NCI-H1436 treated with DMSO at 0.1 percent for 48 hours (cell line): ENCODE results near the gene TMEM221.

Experiments
- DNase-seq: peaks from one replicate; lab custom pipeline; 2025; lab: John Stamatoyannopoulos, UW

Gene TMEM221

GRCh38 chr19:17441241-17442021 lies 7.0 kb downstream of the TMEM221 start:
- no peak for DNase-seq

DNA sequence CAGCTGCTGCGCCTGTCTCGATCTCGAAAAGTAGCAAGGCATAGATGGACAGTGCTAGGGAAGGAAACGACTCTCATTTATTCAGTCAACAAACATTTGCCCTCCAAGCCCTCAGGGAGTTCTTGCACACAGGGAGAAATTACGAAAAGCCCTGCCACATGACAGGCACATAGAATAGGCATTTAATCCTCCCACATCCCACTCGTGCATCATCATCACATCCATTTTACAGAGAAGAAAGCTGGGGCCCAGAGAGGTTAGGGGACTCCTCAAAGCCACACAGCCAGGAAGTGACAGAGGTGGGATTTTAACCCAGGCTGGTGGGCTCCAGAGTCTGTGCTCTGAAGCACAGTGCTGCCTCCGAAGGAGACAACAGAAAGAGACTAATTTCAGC lies 11.6 kb downstream of the TMEM221 start:
- no peak for DNase-seq

- no peak for DNase-seq
These were observed 12.2 kb downstream of the TMEM221 start for GRCh38 chr19:17436094-17436873.

GRCh38 chr19:17435218-17435617 lies 13.2 kb downstream of the TMEM221 start:
- no peak for DNase-seq

DNA sequence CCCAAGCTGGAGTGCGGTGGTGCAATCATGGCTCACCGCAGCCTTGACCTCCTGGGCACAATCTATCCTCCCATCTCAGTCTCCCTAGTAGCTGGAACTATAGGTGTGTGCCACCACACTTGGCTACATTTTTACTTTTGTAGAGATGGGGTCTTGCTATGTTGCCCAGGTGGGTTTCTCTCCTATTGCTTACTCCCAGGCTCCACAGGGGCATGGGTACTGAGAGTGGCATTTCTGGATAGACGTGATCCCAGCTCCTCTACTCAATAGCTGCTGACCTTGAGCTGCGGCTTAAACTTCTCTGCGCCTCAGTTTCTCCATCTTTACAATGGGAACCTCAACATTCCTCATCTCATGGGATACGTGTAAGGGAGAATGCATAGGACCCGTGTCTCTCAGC lies 17.1 kb downstream of the TMEM221 start:
- no peak for DNase-seq

- no peak for DNase-seq
These were observed 18.8 kb downstream of the TMEM221 start for GRCh38 chr19:17429641-17430113.

GRCh38 chr19:17424743-17425365 lies 23.6 kb downstream of the TMEM221 start:
- DNase-seq = no peak

DNA sequence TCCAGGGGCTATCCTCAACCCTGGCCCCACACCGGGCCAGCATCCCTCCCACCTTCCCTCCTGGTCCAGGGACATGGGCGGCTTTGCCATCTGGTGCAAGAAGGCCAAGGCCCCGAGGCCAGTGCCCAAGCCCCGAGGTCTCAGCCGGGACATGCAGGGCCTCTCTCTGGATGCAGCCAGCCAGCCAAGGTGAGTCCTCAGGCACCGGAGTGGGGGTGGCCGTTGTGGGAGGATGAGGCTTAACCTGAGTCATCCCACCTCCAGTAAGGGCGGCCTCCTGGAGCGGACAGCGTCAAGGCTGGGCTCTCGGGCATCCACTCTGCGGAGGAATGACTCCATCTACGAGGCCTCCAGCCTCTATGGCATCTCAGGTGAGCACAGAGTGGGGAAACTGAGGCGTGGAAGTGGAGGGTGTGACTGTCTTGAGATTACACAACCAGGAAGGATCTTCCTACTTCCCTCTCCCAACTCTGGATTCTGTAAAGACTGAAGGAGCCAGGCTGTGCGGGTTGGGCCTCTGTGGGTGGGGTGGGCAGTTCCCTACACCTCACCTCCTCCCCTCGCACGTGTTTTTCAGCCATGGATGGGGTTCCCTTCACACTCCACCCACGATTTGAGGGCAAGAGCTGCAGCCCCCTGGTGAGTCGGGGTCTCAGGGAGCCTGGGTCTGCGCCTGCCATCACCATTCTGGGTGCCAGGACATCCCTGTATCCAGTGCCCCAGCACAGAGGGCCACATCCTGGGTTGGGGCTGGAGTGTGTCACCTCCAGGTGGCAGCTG lies 24.8 kb downstream of the TMEM221 start:
- DNase-seq = no peak

- no peak for DNase-seq
These were observed 26.5 kb downstream of the TMEM221 start for GRCh38 chr19:17421942-17422341.

DNA sequence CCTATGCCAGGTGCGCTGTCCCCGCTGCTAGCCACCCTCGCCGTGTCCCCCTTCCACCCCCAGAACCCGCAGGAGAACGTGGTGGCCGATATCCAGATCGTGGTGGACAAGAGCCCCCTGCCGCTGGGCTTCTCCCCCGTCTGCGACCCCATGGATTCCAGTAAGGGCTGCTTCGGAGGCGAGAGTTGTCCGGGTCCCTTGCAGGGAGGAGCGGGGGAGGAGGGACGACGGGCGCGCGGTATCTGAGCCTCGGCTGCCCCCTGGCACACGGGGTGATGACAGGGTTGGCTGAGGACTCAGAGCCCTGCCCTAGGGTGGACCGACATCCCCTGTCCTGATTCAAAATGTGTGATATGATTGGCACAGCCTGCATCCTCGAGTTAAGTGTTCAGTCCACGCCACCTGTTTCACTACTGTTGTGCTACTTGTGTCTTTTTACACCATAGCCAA lies 28.0 kb downstream of the TMEM221 start:
- no peak for DNase-seq

- DNase-seq = peak; percentile 86
These were observed 28.6 kb downstream of the TMEM221 start, which contains the start of gene MVB12A for GRCh38 chr19:17419621-17420474. TSS of gene MVB12A (plus strand) at chr19:17420047. CDS start at chr19:17420136, 89 bp downstream.

- DNase-seq = no peak
These were observed 29.3 kb downstream of the TMEM221 start for GRCh38 chr19:17419154-17419620.

- no peak for DNase-seq
These were observed 29.8 kb downstream of the TMEM221 start for GRCh38 chr19:17418710-17419109.

DNA sequence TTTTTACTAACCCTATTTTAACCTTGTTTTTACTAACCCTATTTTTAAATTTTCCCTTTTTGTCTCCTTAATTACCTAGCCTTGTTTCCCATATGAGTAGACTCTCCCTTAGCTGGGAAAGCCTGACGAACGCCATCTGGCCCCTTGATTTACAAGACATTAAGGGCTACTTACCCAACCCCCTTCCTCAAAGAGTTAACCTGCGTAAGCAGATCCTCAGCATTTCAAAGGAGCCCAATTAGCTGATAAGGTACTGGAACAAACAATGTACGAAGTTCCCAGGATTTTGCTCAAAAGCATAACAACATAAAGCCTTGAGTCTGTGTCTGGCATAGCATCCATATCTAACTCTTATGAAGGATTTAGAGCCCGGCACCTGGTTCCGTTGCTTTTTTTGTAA lies 33.3 kb downstream of the TMEM221 start:
- DNase-seq = no peak

DNA sequence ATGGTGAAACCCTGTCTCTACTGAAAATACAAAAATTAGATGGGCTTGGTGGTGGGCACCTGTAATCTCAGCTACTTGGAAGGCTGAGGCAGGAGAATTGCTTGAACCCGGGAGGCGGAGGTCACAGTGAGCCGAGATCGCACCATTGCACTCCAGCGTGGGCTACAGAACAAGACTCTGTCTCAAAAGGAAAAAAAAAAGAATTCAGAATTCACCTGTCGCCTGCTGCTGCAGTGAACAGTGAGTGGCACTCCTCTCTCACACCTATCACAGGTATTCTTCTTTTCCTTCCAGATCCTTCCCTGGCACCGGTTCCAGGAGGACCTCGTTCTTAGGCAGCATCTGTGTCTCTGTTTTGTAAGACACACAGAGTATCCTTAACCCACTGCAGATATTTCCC lies 34.4 kb downstream of the TMEM221 start:
- no peak for DNase-seq

GRCh38 chr19:17411801-17412200 lies 36.7 kb downstream of the TMEM221 start:
- no peak for DNase-seq

DNA sequence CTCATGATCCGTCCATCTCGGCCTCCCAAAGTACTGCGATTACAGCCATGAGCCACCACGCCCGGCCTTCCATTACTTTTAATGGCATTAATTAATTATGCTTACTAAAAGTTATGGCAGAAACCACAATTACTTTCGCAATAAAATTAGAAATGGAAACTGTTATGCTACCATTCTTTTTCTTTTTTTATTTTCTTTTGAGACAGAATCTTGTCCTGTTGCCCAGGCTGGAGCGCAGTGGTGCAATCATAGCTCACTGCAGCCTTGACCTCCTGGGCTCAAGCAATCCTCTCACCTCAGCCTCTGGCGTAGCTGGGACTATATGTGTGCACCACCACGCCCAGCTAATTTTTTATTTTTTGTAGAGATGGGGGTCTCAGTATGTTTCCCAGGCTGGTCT lies 38.5 kb downstream of the TMEM221 start:
- no peak for DNase-seq

- DNase-seq = no peak
These were observed 41.6 kb downstream of the TMEM221 start for GRCh38 chr19:17406887-17407196.

DNA sequence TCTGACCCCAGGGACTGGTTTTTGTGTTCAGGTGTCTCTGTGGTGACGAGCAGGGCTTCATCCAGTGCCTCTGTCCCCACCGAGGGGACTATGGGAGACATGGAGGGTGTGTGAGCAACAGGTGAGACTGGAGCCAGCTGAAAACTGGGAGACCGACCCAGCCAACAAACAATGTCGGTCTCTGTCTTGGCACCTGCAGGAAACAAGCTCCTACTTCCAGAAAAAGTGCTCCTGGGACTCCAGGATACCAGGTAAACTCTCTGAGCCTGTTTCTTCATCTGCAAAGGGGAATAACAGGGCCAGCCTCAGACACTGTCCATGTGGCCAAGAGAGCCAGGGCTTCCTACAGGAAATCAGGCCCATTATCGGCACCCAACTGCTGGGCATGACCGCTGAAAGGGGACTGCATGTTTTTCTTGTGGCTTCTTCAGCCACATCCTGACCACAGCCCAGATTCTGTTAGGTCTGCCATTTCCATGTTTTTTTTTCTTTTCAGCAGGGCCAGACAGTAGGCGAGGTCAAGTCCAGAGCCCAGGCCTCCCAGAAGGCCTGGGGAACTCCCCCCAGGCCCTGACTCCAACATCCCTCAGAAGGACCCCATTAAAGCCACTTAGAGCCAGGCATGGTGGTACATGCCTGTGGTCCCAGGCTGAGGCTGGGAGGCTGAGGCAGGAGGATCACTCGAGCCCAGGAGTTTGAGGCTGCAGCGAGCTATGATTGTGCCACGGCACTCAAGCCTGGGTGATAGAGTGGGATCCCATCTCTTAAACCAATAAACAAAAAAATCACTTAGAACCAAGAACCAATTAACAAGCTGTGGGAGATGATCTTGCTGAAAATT lies 42.2 kb downstream of the TMEM221 start:
- no peak for DNase-seq
